KG1 (cell line): ENCODE data around the gene IER3.
"Not testable (repeated sequence)": the region's sequence is repeated elsewhere in the genome, so short reads cannot be mapped to it uniquely, and the experiment has no call there.

Experiments used
- DNase-seq: peaks from one replicate; lab custom pipeline; 2025; lab: John Stamatoyannopoulos, UW

The IER3 gene

DNA sequence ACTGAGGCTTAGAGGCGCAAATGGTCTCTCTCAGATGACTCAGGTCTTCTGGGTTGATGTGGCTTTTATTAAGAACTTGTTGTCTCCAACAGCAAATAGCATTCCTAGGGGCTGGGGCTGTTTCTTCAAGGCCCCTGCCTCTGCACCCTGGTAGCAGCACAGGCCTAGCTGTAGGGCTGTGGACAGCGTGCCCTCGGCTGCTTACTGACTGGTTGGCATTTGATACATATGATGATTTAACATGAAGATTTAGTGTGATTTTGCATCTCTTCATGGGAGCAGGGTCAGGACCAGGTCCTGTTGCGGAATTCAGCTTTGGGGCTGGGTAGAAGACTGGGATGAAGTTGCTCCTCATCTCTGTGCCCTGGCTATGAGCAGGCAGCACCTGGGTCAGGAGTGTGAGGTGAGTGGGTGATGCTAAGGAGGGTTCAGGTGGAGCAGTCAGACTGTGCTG is 24.3 kb upstream of the IER3 start:
- no peak for DNase-seq

- DNase-seq, result no peak
These were observed 23.6 kb upstream of the IER3 start for GRCh38 chr6:30767944-30768301.

DNA sequence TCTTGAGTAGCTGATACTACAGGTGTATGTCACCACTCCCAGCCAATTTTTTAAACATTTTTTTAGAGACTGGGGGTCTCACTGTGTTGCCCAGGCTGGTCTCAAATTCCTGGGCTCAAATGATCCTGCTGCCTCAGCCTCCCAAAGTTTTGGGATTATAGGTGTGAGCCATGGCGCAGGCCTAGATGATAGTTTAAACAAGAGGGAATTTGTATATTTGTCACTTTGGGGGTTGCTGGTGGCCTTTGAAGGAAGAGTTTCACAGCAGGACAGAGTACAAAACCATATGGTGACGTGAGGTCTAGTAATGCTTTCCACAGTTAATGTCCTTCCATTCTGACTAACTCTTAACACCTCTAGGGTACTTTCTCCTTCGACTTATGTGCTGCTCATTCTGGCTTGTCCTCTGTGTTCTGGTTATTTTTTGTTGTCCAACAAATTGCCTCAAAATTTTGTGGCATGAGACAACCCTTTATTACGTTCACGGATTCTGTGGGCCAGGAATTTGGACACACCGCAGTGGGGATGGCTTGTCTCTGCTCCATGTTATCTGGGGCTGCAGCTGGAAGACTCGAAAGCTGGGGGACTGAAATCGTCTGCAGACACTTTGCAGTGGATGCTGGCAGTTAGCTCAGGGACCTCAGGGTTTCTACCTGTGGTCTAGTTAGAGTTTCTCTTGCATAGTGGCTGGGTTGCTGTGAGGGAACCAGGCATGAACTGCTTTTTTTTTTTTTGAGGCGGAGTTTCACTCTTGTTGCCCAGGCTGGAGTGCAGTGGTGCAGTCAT is 23.0 kb upstream of the IER3 start:
- no peak for DNase-seq

- DNase-seq, result no peak
These were observed 22.3 kb upstream of the IER3 start for GRCh38 chr6:30766461-30767157.

- not testable (repeated sequence) for DNase-seq
These were observed 21.1 kb upstream of the IER3 start for GRCh38 chr6:30765495-30765894.

- not testable (repeated sequence) for DNase-seq
These were observed 20.2 kb upstream of the IER3 start for GRCh38 chr6:30764490-30765043.

DNA sequence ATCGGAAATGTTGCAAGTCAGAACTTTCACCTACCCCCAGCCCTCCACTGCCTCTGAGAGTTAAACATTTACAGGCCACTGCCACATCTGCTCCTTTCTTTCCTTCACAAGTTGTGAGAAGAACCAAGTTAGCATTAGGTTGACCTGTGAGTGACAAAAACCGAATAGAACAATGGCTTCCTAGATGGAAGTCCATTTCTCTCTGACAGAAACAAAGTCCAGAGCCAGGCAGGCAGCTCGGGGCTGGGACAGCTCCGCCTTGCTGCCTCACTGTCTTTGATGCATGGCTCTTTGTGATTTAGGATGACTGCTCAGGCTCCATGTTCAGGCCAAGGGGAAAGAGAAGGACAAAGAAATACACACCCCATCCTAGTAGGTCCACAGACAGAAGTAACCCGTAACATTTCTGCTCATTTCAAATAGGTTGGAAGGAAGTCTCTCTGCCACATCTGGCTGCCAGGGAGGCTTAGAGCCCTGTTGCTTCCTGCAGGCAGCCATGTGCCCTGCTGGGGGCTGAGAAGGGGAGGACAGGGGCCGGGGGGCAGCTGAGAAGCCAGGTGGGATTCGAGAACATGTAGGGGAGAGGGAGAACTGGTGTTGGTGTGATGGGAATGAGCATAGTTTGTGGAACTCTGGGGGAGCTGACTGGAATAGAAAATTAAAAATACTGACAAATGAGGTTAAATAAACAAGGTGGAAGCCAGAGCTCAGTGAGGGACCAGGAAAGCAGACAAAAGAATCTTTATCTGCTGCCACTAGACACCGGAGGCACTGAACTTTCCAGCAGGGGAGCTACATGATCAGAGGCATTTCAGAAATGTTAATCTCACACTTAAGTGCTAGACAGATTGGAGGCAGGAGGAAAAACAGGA is 19.5 kb upstream of the IER3 start:
- no peak for DNase-seq

DNA sequence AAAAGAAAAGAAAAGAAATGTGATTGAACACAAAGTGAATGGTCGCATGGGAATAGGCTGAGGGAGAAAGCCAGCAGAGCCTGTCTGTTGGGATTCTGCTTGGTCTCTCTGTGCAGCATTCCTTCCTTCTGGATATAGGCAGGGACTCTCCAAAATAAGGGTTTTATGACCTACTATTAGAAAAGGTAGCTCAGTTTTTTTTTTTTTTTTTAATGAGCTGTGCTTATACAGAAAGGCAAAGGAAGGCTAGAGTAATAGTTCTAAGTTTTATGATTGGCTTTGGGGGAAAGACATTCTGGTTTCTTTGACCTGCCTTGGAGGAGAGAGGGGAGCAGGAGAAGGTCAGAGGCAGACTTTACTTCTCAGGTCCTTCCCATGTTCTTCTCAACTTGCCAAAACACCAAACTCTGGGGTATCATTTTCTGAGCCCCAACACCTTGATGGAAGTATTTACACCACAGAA is 18.8 kb upstream of the IER3 start:
- DNase-seq, result no peak

- no peak for DNase-seq
These were observed 17.6 kb upstream of the IER3 start for GRCh38 chr6:30761791-30762429.

- no peak for DNase-seq
These were observed 16.2 kb upstream of the IER3 start for GRCh38 chr6:30760549-30760948.

DNA sequence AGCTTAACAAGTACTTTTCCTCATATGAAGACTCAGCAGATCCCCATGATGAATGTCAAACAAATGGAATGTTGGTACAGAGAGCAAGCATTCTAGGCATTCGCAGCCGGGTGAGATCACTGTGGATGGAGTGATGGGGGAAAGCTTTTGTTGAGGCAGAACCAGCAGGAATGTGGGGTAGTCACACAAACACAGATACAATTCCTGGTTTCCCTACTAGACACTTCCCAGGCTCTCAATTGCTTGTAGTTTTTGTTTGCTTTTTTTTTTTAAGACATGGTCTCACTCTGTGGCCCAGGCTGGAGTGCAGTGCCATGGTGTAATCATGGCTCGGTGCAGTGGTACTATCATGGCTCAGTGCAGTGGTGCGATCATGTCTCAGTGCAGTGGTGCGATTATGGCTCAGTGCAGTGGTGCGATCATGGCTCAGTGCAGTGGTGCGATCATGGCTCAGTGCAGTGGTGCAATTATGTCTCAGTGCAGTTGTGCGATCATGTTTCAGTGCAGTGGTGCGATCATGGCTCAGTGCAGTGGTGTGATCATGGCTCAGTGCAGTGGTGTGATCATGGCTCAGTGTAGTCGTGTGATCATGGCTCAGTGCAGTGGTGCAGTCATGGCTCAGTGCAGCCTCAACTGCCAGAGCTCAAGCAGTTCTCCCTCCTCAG is 15.4 kb upstream of the IER3 start:
- DNase-seq, result no peak

GRCh38 chr6:30757261-30757904 is 13.0 kb upstream of the IER3 start:
- no peak for DNase-seq

DNA sequence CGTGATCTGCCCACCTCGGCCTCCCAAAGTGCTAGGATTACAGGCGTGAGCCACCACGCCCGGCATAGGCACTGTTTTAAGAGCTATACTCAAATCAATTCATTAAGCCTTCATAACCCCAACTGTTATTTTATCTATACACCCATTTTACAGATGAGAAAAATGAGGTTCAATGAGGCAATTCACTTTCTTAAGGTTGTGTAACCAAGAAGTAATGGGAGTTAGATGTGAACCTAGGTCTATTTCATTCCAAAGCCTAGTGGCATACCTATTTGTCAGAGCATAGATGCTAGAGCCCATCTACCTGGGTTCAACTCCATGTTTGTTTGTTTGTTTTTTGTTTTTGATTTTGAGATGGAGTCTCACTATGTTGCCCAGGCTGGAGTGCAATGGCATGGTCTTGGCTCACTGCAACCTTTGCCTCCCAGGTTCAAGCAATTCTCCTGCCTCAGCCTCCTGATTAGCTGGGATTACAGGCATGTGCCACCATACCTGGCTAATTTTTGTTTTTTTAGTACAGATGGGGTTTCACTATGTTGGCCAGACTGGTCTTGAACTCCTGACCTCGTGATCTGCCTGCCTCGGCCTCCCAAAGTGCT is 12.2 kb upstream of the IER3 start:
- DNase-seq, result not testable (repeated sequence)

DNA sequence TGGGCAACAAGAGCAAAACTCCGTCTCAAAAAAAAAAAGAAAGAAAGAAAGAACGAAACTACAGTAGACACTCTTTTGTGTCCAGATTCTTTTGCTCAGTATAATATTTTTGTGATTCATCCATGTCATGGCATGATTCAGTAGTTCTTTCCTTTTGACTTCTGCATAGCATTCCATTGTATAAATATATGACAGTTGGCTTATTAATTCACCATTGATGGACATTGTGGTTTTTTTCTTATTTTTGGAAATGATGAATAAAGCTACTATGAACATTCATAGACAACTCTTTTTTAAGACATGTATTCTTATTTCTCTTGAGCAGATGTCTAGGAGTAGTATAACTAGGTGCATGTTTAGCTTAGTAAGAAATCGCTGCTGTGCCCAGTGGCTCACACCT is 10.3 kb upstream of the IER3 start:
- DNase-seq, result no peak

- no peak for DNase-seq
These were observed 8.0 kb upstream of the IER3 start for GRCh38 chr6:30752157-30752927.

DNA sequence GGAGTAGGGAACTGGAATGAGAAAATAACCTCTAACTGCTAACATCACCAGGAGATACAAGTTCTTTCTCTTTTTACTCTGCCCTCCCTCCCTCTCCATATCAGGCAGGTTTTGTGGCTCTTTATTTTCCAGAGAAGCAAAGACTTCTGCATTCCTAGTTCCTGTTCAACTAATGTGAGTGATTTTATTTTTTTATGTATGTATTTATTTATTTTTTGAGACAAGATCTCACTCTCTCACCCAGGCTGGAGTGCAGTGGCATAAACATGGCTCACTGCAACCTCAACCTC is 6.0 kb upstream of the IER3 start:
- no peak for DNase-seq

DNA sequence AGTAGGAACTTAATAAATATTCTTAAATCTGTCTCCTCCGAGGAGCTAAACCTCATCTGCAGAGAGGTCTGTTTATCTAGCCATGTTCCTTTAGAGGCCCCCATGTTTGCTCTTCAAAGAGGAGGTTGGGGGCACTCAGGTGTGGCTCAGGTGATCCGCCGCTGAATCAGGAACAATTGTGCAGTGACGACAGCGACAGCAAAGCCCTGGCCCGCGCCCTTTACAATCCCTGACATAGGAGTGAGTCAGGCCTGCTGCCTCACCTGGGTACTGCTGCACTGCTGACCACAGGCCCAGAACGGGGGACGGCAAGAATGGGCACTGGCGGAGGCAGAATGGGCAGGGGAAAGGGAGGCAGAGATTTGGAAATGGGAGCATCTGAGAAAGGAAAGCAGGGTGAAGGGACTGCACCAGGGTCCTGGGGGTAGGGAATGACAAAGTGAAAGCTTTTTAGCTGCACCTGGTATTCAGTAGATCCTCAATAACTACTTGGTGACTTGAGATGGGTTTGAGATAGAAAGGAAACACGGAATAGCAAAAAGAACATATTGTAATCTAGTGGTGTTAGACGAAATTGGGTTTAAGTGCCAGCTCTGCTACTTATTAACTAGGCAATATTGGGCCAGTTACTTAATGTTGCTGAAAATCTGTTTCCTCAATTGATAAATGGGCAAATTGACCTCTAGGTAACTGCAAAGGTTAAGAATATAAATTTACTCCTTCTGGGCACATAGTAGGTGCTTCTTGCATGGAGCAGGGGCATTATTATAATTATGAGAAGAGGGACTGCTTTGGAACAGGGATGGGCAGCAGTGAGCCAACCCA is 5.4 kb upstream of the IER3 start:
- no peak for DNase-seq

DNA sequence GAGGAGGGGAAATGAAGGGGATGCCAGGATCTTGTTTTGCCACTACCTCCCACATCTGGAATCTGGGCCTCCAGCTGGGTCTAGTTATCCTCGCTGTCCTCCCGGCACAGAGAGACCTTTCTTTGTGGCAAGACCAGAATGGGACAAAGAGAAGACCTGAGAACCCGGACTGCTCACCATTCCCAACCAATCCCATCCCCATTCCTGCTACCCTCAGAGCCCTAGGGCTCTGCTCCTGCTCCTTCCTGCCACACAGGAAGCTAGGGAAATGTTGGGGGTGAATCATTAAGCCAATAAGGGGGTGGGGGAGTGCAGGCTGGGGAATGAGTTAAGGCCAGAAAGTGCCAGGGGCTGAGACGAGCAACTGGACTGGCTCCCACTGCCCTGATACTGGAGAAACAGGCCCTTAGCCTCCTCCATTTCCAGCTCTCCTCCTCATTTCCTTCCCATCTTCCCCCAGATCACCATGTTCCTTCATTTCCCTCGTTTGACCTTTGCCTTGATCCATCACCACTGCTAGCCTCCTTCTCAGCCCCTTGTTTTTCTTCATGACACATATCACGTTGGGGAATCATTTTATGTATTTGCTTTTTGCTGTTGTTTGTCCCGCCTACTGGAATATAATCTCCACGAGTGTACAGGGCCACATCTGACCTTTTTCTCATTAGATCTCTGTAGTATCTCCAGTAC is 4.6 kb upstream of the IER3 start:
- no peak for DNase-seq
